Activated CD4-positive, alpha-beta T cell treated with anti-CD3 and anti-CD28 coated beads, Interleukin-2, Interleukin-6, amounts not matched to agents 100 ng/mL and 50 ng/mL, durations not matched to agents 16 hours and 8 hours (primary cell): ENCODE results near the gene DVL1.

Experiments
- DNase-seq: peaks from one replicate; pipeline ENCODE4 v3.0.0-alpha.2; 2020

Gene DVL1

GRCh38 chr1:1309251-1310108 is 39.7 kb downstream of the DVL1 start:
- peak; percentile 32 for DNase-seq

- DNase-seq = no peak
These were observed 40.4 kb downstream of the DVL1 start for GRCh38 chr1:1308756-1309250.

- DNase-seq = peak; percentile 90
These were observed 41.1 kb downstream of the DVL1 start, which contains the start of the genes ACAP3 and PUSL1 for GRCh38 chr1:1307923-1308755. Gene ACAP3 (minus strand): TSS chr1:1307930. CDS start chr1:1307815, 115 bp downstream. Gene PUSL1 (plus strand): TSS chr1:1308597. CDS start chr1:1308644, 47 bp downstream.

GRCh38 chr1:1307261-1307922 is 41.8 kb downstream of the DVL1 start:
- DNase-seq = no peak

GRCh38 chr1:1306661-1307260 is 42.5 kb downstream of the DVL1 start:
- no peak for DNase-seq

GRCh38 chr1:1306070-1306660 is 43.1 kb downstream of the DVL1 start:
- DNase-seq = peak; percentile 36

- DNase-seq = peak; percentile 67
These were observed 43.7 kb downstream of the DVL1 start for GRCh38 chr1:1305300-1306069.

- DNase-seq = no peak
These were observed 44.6 kb downstream of the DVL1 start for GRCh38 chr1:1304331-1305299.

GRCh38 chr1:1303736-1304135 is 45.5 kb downstream of the DVL1 start:
- DNase-seq = no peak

GRCh38 chr1:1302951-1303509 is 46.2 kb downstream of the DVL1 start:
- DNase-seq = no peak

GRCh38 chr1:1302006-1302430 is 47.2 kb downstream of the DVL1 start:
- DNase-seq = peak; percentile 25

- DNase-seq = no peak
These were observed 48.9 kb downstream of the DVL1 start for GRCh38 chr1:1300352-1300739.

GRCh38 chr1:1299686-1300351 is 49.4 kb downstream of the DVL1 start:
- DNase-seq = peak; percentile 37

GRCh38 chr1:1298861-1299685 is 50.1 kb downstream of the DVL1 start:
- DNase-seq = no peak

GRCh38 chr1:1297802-1298424 is 51.3 kb downstream of the DVL1 start:
- no peak for DNase-seq

GRCh38 chr1:1296070-1297061 is 52.9 kb downstream of the DVL1 start:
- no peak for DNase-seq
